A549 (cell line): ENCODE results near the gene GPR158.

ENCODE experiments used
- CHD2 ChIP-seq: fragments of 150-350 bp; IDR thresholded peaks from 2 replicates; pipeline ENCODE4 v1.6.1; 2014; ENCODE audit warnings: low read length; ENCODE audit not compliant: partially characterized antibody
- EP300 ChIP-seq, 2 experiments: fragments of >200 bp; sonication (Bioruptor Twin); formaldehyde crosslinking; IDR thresholded peaks; 2 replicates in 1 of 2; 3 replicates in 1 of 2; pipeline ENCODE4 v1.6.1; 2016 to 2017
- GATA3 ChIP-seq: IDR thresholded peaks from 2 replicates; pipeline ENCODE4 v1.6.1; 2012; ENCODE audit warnings: borderline replicate concordance
- HOXB5 ChIP-seq: fragments of 250-450 bp; sonication (Bioruptor Pico); IDR thresholded peaks from 2 replicates; pipeline ENCODE4 v1.5.0; 2020; ENCODE audit warnings: mild to moderate bottlenecking, moderate library complexity
- NFE2L2 ChIP-seq: fragments of 150-350 bp; conservative IDR thresholded peaks from 2 replicates; pipeline ENCODE4 v1.6.1; 2014; ENCODE audit warnings: low read length
- POLR2A ChIP-seq: IDR thresholded peaks from 2 replicates; pipeline ENCODE4 v1.6.1; 2012; ENCODE audit warnings: mild to moderate bottlenecking, low read length
- RAD21 ChIP-seq, 2 experiments: fragments of >200 bp in 1 of 2; sonication (Bioruptor Twin) in 1 of 2; formaldehyde crosslinking in 1 of 2; IDR thresholded peaks in 1 of 2; conservative IDR thresholded peaks in 1 of 2; 2 replicates in 1 of 2; 3 replicates in 1 of 2; pipeline ENCODE4 v1.6.1; 2012 to 2018; ENCODE audit warnings: inconsistent platforms in 1 of 2
- SMC3 ChIP-seq: fragments of >200 bp; sonication (Bioruptor Twin); formaldehyde crosslinking; IDR thresholded peaks from 3 replicates; pipeline ENCODE4 v1.6.1; 2018; ENCODE audit warnings: inconsistent platforms
- SREBF2 ChIP-seq: fragments of 450-650 bp; IDR thresholded peaks from 2 replicates; pipeline ENCODE4 v1.6.1; 2014; ENCODE audit warnings: mild to moderate bottlenecking, moderate library complexity
- ZFP36 ChIP-seq: fragments of 450-650 bp; IDR thresholded peaks from 2 replicates; pipeline ENCODE4 v1.6.1; 2014; ENCODE audit warnings: borderline replicate concordance; ENCODE audit not compliant: partially characterized antibody
- TF ChIP-seq, protein P1 (sequence below): fragments of >200 bp; sonication (Bioruptor Twin); formaldehyde crosslinking; IDR thresholded peaks from 3 replicates; pipeline ENCODE4 v1.5.1; 2016
- TF ChIP-seq, protein P2 (sequence below): fragments of 200-600 bp; sonication (generic); IDR thresholded peaks from 2 replicates; pipeline ENCODE4 v1.6.1; 2016; ENCODE audit warnings: antibody characterized with exemption, mild to moderate bottlenecking, moderate library complexity
- TF ChIP-seq, protein P3 (sequence below): fragments of 250-450 bp; sonication (Bioruptor Pico); IDR thresholded peaks from 2 replicates; pipeline ENCODE4 v1.5.0; 2021; ENCODE audit warnings: mild to moderate bottlenecking, moderate library complexity, borderline replicate concordance

DNA sequence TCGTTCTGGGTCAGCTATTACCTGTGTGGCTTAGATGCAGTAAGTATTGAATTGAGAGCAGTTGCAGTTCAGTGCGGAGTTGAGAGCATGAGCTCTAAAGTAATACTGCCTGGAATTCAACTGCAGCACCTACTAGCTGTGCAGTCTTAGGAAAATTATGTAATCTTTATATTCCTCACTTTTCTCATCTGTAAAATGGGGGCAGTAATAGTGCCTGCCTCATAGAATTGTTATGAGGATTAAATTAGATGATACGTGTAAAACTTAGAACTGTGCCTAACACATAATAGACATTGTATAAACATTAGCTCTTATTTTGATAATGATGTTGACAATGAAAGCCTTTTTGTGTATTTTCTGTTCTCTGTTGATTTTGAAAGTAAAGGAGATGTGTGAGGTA, 330.0 kb downstream of the GPR158 start:
- TF ChIP-seq, protein P1, sequence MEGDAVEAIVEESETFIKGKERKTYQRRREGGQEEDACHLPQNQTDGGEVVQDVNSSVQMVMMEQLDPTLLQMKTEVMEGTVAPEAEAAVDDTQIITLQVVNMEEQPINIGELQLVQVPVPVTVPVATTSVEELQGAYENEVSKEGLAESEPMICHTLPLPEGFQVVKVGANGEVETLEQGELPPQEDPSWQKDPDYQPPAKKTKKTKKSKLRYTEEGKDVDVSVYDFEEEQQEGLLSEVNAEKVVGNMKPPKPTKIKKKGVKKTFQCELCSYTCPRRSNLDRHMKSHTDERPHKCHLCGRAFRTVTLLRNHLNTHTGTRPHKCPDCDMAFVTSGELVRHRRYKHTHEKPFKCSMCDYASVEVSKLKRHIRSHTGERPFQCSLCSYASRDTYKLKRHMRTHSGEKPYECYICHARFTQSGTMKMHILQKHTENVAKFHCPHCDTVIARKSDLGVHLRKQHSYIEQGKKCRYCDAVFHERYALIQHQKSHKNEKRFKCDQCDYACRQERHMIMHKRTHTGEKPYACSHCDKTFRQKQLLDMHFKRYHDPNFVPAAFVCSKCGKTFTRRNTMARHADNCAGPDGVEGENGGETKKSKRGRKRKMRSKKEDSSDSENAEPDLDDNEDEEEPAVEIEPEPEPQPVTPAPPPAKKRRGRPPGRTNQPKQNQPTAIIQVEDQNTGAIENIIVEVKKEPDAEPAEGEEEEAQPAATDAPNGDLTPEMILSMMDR, result no peak
- TF ChIP-seq POLR2A (no peak), CHD2 (no peak), GATA3 (no peak), RAD21 (conservative IDR thresholded peaks at IDR 0.05 in 1 of 2, IDR thresholded peaks at IDR 0.05 in 1 of 2) (no peak), HOXB5 (CRISPR knock-in tag) (no peak), EP300 (IDR thresholded peaks at IDR 0.05) (no peak), ZFP36 (no peak), SMC3 (no peak), NFE2L2 (no peak), SREBF2 (no peak)
- TF ChIP-seq, protein P2, sequence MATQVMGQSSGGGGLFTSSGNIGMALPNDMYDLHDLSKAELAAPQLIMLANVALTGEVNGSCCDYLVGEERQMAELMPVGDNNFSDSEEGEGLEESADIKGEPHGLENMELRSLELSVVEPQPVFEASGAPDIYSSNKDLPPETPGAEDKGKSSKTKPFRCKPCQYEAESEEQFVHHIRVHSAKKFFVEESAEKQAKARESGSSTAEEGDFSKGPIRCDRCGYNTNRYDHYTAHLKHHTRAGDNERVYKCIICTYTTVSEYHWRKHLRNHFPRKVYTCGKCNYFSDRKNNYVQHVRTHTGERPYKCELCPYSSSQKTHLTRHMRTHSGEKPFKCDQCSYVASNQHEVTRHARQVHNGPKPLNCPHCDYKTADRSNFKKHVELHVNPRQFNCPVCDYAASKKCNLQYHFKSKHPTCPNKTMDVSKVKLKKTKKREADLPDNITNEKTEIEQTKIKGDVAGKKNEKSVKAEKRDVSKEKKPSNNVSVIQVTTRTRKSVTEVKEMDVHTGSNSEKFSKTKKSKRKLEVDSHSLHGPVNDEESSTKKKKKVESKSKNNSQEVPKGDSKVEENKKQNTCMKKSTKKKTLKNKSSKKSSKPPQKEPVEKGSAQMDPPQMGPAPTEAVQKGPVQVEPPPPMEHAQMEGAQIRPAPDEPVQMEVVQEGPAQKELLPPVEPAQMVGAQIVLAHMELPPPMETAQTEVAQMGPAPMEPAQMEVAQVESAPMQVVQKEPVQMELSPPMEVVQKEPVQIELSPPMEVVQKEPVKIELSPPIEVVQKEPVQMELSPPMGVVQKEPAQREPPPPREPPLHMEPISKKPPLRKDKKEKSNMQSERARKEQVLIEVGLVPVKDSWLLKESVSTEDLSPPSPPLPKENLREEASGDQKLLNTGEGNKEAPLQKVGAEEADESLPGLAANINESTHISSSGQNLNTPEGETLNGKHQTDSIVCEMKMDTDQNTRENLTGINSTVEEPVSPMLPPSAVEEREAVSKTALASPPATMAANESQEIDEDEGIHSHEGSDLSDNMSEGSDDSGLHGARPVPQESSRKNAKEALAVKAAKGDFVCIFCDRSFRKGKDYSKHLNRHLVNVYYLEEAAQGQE, result no peak
- TF ChIP-seq, protein P3, sequence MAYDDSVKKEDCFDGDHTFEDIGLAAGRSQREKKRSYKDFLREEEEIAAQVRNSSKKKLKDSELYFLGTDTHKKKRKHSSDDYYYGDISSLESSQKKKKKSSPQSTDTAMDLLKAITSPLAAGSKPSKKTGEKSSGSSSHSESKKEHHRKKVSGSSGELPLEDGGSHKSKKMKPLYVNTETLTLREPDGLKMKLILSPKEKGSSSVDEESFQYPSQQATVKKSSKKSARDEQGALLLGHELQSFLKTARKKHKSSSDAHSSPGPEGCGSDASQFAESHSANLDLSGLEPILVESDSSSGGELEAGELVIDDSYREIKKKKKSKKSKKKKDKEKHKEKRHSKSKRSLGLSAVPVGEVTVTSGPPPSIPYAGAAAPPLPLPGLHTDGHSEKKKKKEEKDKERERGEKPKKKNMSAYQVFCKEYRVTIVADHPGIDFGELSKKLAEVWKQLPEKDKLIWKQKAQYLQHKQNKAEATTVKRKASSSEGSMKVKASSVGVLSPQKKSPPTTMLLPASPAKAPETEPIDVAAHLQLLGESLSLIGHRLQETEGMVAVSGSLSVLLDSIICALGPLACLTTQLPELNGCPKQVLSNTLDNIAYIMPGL, result no peak
